ENCODE data around the gene LIG1. TPM values are rescaled to one million over a fixed set of nuclear protein-coding genes. Genes with fewer than 3 reads are reported as not detected.

The LIG1 gene
- total RNA-seq, 4 donors from 2014 or later, result 2.7 to 12.6 (median 7.1) TPM

- ATAC-seq, result no peak
- Histone ChIP-seq H3K4me1 (peaks cover 0 to 22% (median 8%) of the 10 kb centered on the region in 3 donors), H3K4me3 (no peak overlapping the region), H3K36me3 (peaks cover 0 to 26% of the 10 kb centered on the region in 2 donors), H3K27ac (no peak overlapping the region), H3K27me3 (no peaks in the 10 kb centered on the region), H3K9me3 (no peaks in the 10 kb centered on the region)
- TF ChIP-seq EP300 (IDR thresholded peaks at IDR 0.05) (no peak), CTCF (IDR thresholded peaks at IDR 0.05) (no peak), POLR2A (IDR thresholded peaks at IDR 0.05) (no peak), POLR2AphosphoS5 (IDR thresholded peaks at IDR 0.05) (no peak)
- 79 to 98% methylated on average over 5 of the region's 5 CpGs for WGBS, 2 donors (ENCODE audit: low coverage in 1 of 2)
These were observed 1.5 kb downstream of the LIG1 start for GRCh38 chr19:48168689-48169088.

- Histone ChIP-seq H3K4me3 (no peak overlapping the region), H3K36me3 (peaks cover 0 to 50% of the 10 kb centered on the region in 2 donors), H3K9me3 (no peaks in the 10 kb centered on the region), H3K4me1 (no peaks in the 10 kb centered on the region), H3K27ac (no peak overlapping the region), H3K27me3 (no peaks in the 10 kb centered on the region)
- 77 to 85% methylated on average over 3 to 8 of the region's 12 CpGs for WGBS, 2 donors (ENCODE audit: low coverage in 1 of 2)
- TF ChIP-seq EP300 (IDR thresholded peaks at IDR 0.05) (no peak), POLR2A (IDR thresholded peaks at IDR 0.05) (no peak), POLR2AphosphoS5 (IDR thresholded peaks at IDR 0.05) (no peak), CTCF (IDR thresholded peaks at IDR 0.05) (no peak)
- ATAC-seq, result no peak
These were observed 11.8 kb downstream of the LIG1 start for GRCh38 chr19:48158210-48158790.

- Histone ChIP-seq H3K4me1 (peaks cover 0 to 14% (median 0%) of the 10 kb centered on the region in 3 donors), H3K9me3 (no peaks in the 10 kb centered on the region), H3K27me3 (no peaks in the 10 kb centered on the region), H3K4me3 (no peak overlapping the region), H3K27ac (no peak overlapping the region), H3K36me3 (peaks cover 0 to 39% of the 10 kb centered on the region in 2 donors)
- no peak for ATAC-seq
- WGBS, 2 donors (ENCODE audit: low coverage in 1 of 2), result 21 to 33% methylated on average over 3 to 4 of the region's 9 CpGs
- TF ChIP-seq CTCF (IDR thresholded peaks at IDR 0.05) (no peak), EP300 (IDR thresholded peaks at IDR 0.05) (no peak), POLR2AphosphoS5 (IDR thresholded peaks at IDR 0.05) (no peak)
These were observed 16.1 kb downstream of the LIG1 start for GRCh38 chr19:48154003-48154402.

DNA sequence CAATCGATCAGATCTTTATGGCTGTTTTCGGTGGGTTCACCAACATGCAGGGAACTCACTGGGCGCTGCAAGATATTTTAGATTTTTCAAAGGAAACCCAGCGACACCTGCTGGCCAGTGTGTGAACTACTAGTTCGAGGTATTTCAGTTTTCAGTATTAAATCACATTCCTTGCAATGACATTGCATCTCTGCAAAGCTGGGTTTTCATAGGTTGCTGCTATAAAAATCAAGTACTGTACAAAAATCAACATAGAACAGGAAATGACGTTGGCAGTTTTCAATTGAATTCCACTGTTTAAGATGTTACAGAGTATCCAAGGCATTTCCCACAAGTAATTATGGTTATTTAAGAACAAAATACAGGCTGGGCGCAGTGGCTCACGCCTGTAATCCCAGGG lies 17.6 kb downstream of the LIG1 start:
- no peaks in the 10 kb centered on the region for H3K9me3 ChIP-seq
- peaks cover 0 to 20% (median 0%) of the 10 kb centered on the region in 3 donors for H3K4me1 ChIP-seq
- H3K27me3 ChIP-seq, result no peaks in the 10 kb centered on the region
- peak in 3 of 4 experiments; percentile 88 to 93 (median 92) for TF ChIP-seq CTCF (IDR thresholded peaks at IDR 0.05)
- no peak for TF ChIP-seq POLR2AphosphoS5 (IDR thresholded peaks at IDR 0.05)
- no peak overlapping the region for H3K4me3 ChIP-seq
- peaks cover 0 to 29% of the 10 kb centered on the region in 2 donors for H3K36me3 ChIP-seq
- 18 to 19% methylated on average over 7 to 8 of the region's 8 CpGs for WGBS, 2 donors (ENCODE audit: low coverage in 1 of 2)
- ATAC-seq, result peak; percentile 23
- no peak overlapping the region for H3K27ac ChIP-seq

DNA sequence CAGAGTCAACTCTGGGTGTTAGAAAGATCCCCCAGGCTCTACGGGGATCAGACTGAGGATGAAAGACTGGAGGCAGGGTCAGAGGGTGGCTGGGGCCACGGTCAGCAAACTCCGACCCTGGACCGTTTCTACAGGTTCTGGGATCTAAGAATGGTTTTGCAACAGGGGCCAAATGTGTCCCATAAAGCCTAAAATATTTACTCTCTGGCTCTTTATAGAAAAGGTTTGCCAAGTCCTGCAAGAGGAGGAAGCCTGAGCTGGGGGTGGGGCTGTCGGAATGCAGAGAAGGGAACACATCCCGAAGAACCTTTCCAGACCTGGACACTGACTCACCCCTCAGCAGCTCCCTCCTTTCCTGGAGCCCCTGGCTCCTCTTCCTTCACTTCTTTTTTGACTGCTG lies 20.7 kb downstream of the LIG1 start:
- H3K9me3 ChIP-seq, result no peaks in the 10 kb centered on the region
- H3K4me3 ChIP-seq, result no peak overlapping the region
- ATAC-seq, result peak; percentile 83
- peaks cover 0 to 20% (median 0%) of the 10 kb centered on the region in 3 donors for H3K4me1 ChIP-seq
- H3K27ac ChIP-seq, result peak overlapping the region in 2 of 4 donors; percentile 57 to 64
- H3K36me3 ChIP-seq, result peaks cover 0 to 27% of the 10 kb centered on the region in 2 donors
- no peaks in the 10 kb centered on the region for H3K27me3 ChIP-seq
- 36 to 56% methylated on average over 2 to 6 of the region's 6 CpGs for WGBS, 2 donors (ENCODE audit: low coverage in 1 of 2)
- TF ChIP-seq EP300 (IDR thresholded peaks at IDR 0.05) (no peak), POLR2A (IDR thresholded peaks at IDR 0.05) (no peak), POLR2AphosphoS5 (IDR thresholded peaks at IDR 0.05) (no peak), CTCF (IDR thresholded peaks at IDR 0.05) (no peak)
